Psoas muscle (tissue), 8 donors: ENCODE data around the gene UNC5B. TPM values are rescaled to one million over a fixed set of nuclear protein-coding genes. Genes with fewer than 3 reads are reported as not detected.

Source experiments
- ATAC-seq, 4 donors: fragments of 200-7000 bp; cut with Tn5 transposase; one replicate each; pipeline ENCODE4 v1.9.1; 2020; ENCODE audit warnings: moderate library complexity in 3 of 4, mild to moderate bottlenecking in 2 of 4
- DNase-seq, 2 donors: peaks; one replicate each; pipeline ENCODE4 v3.0.0-alpha.2; 2020
- H3K27ac ChIP-seq: fragments of 200-600 bp; one replicate; pipeline ENCODE4 v1.8.0; 2022
- H3K27me3 ChIP-seq, 3 donors: fragments of 200-600 bp in 1 of 3; one replicate each; pipeline versions ENCODE4 v1.6.1 to v1.8.0; 2013 to 2022; ENCODE audit warnings: low read length in 2 of 3, mild to moderate bottlenecking in 2 of 3, moderate library complexity in 1 of 3; ENCODE audit not compliant: insufficient read depth in 3 of 3
- H3K36me3 ChIP-seq, 2 donors: fragments of 200-600 bp in 1 of 2; one replicate each; pipeline versions ENCODE4 v1.6.1 to v1.8.0; 2013 to 2022; ENCODE audit warnings: low read depth in 1 of 2, mild to moderate bottlenecking in 1 of 2, moderate library complexity in 1 of 2; ENCODE audit not compliant: insufficient read depth in 1 of 2
- H3K4me1 ChIP-seq: fragments of 200-600 bp; one replicate; pipeline ENCODE4 v1.8.0; 2022
- H3K4me3 ChIP-seq: fragments of 200-600 bp; one replicate; pipeline ENCODE4 v1.8.0; 2022; ENCODE audit warnings: mild to moderate bottlenecking
- H3K9me3 ChIP-seq: fragments of 200-600 bp; one replicate; pipeline ENCODE4 v1.8.0; 2022
- CTCF ChIP-seq: fragments of 200-600 bp; IDR thresholded peaks from one replicate; pipeline ENCODE4 v1.8.0; 2022; ENCODE audit warnings: antibody characterized with exemption
- WGBS, 3 donors: extraction: QIAGEN DNeasy Blood & Tissue Kit; methylation state at CpG; one replicate each; pipeline versions ENCODE4 v1.1.6 to v1.1.7; 2013; 5-methylcytosine and 5-hydroxymethylcytosine counted together
- intact Hi-C, 2 donors: fragments of 100-400 bp; cut with DNase I; formaldehyde crosslinking; loops; one replicate each; pipeline versions ENCODE4 v1.11.0 to v1.14.2; 2022
- polyA plus RNA-seq, 3 donors: library from polyadenylated mRNA; stranded (reverse); fragments of 200-250 nt; gene quantifications; one replicate each; pipeline ENCODE4 v1.2.3, GENCODE V29; 2013
- total RNA-seq, 4 donors: library from RNA; stranded (reverse); fragmentation: NEBNext Ultra II Directional in 2 of 4; extraction: Animal tissue kit (Norgen Biotek cat#: 25700) in 2 of 4; gene quantifications; one replicate each; pipeline versions ENCODE4 v1.2.1 to v1.2.4, GENCODE V29; 2021 to 2023
- donor health status: healthy with polysubstance abuse.
- donor health status: DM: no; HTN: no; CAD: no; lungs with moderate emphysema.
- donor health status: Bipolar disorder and iron deficiency.
- donor health status: healthy.
- donor health status: DM: yes; HTN: yes; CAD: no.
- donor health status: DM: no; HTN: no; CAD: no.
- donor health status: DM: no; HTN: no; CAD: no.
- donor health status: DM: yes; HTN: yes; CAD: no.

Gene UNC5B
- total and polyA plus RNA-seq, 7 donors: 0.65 to 5.7 (median 1.3) TPM

- Histone ChIP-seq H3K9me3 (no peaks in the 10 kb centered on the region), H3K4me1 (peaks cover 8% of the 10 kb centered on the region), H3K27me3 (peaks cover 0 to 4% (median 0%) of the 10 kb centered on the region in 3 donors), H3K27ac (no peak overlapping the region), H3K36me3 (no peaks in the 10 kb centered on the region), H3K4me3 (no peak overlapping the region)
- WGBS, 3 donors: 19 to 36% (median 22%) methylated on average over 3 of the region's 3 CpGs
- intact Hi-C loops: no loop called here
- ATAC-seq: peak in 3 of 4 donors; percentile 66 to 88 (median 85)
- no peak for TF ChIP-seq CTCF
- no peak for DNase-seq
These were observed 24.8 kb upstream of the UNC5B start for GRCh38 chr10:71187600-71187999.

GRCh38 chr10:71188201-71188600 is 24.2 kb upstream of the UNC5B start:
- intact Hi-C loops: no loop called here

GRCh38 chr10:71191019-71191418 is 21.4 kb upstream of the UNC5B start:
- peaks cover 8% of the 10 kb centered on the region for H3K4me1 ChIP-seq
- H3K36me3 ChIP-seq: no peaks in the 10 kb centered on the region
- H3K27me3 ChIP-seq: peaks cover 0 to 4% (median 0%) of the 10 kb centered on the region in 3 donors
- no peak overlapping the region for H3K4me3 ChIP-seq
- DNase-seq (no peak), ATAC-seq (no peak)
- H3K27ac ChIP-seq: no peak overlapping the region
- 47 to 64% (median 54%) methylated on average over 4 of the region's 4 CpGs for WGBS, 3 donors
- H3K9me3 ChIP-seq: no peaks in the 10 kb centered on the region
- no peak for TF ChIP-seq CTCF
- intact Hi-C loops: no loop called here

More at GRCh38 chr10:71188201-71188600, 24.2 kb upstream of the UNC5B start:
- H3K27ac ChIP-seq: no peak overlapping the region
- WGBS, 3 donors: 88 to 100% (median 94%) methylated on average over 1 of the region's 1 CpG
- H3K4me1 ChIP-seq: peaks cover 8% of the 10 kb centered on the region
- H3K36me3 ChIP-seq: no peaks in the 10 kb centered on the region
- TF ChIP-seq CTCF: no peak
- no peak overlapping the region for H3K4me3 ChIP-seq
- ATAC-seq (no peak), DNase-seq (no peak)
- H3K27me3 ChIP-seq: peaks cover 0 to 4% (median 0%) of the 10 kb centered on the region in 3 donors
- no peaks in the 10 kb centered on the region for H3K9me3 ChIP-seq

- no peak for DNase-seq
- peaks cover 8% of the 10 kb centered on the region for H3K4me1 ChIP-seq
- no peak overlapping the region for H3K4me3 ChIP-seq
- peaks cover 0 to 4% (median 0%) of the 10 kb centered on the region in 3 donors for H3K27me3 ChIP-seq
- ATAC-seq: no peak
- WGBS, 3 donors: 43 to 48% (median 44%) methylated on average over 13 of the region's 13 CpGs
- no peak overlapping the region for H3K27ac ChIP-seq
- no peak for TF ChIP-seq CTCF
- peaks cover under 1% of the 10 kb centered on the region for H3K9me3 ChIP-seq
- H3K36me3 ChIP-seq: no peaks in the 10 kb centered on the region
- intact Hi-C loops: no loop called here
These were observed 20.8 kb upstream of the UNC5B start for GRCh38 chr10:71191551-71192076.

- Histone ChIP-seq H3K4me3 (no peak overlapping the region), H3K36me3 (no peaks in the 10 kb centered on the region), H3K9me3 (peaks cover 14% of the 10 kb centered on the region), H3K27ac (no peak overlapping the region), H3K27me3 (peaks cover 0 to 4% (median 0%) of the 10 kb centered on the region in 3 donors), H3K4me1 (no peaks in the 10 kb centered on the region)
- 95 to 100% (median 97%) methylated on average over 3 of the region's 3 CpGs for WGBS, 3 donors
- ATAC-seq (no peak), DNase-seq (no peak)
- intact Hi-C loops: no loop called here
- TF ChIP-seq CTCF: no peak
These were observed 18.9 kb upstream of the UNC5B start for GRCh38 chr10:71193516-71193915.
